ENCODE results near the gene PCNX2. TPM values are rescaled to one million over a fixed set of nuclear protein-coding genes. Genes with fewer than 3 reads are reported as not detected.

The PCNX2 gene
- total and polyA plus RNA-seq, 8 donors: 3.0 to 34.4 (median 9.9) TPM

- WGBS, 5 donors: 90 to 95% (median 93%) methylated on average over 4 of the region's 4 CpGs
- DNase-seq: no peak
- no peaks in the 10 kb centered on the region for H3K9me3 ChIP-seq
- no peak overlapping the region for H3K27ac ChIP-seq
- no peaks in the 10 kb centered on the region for H3K27me3 ChIP-seq
- no peaks in the 10 kb centered on the region for H3K4me1 ChIP-seq
- TF ChIP-seq POLR2AphosphoS5 (IDR thresholded peaks at IDR 0.05) (no peak), EP300 (IDR thresholded peaks at IDR 0.05) (no peak), POLR2A (IDR thresholded peaks at IDR 0.05) (no peak), CTCF (IDR thresholded peaks at IDR 0.05) (no peak)
- intact Hi-C loops (cut with DNase I; ENCODE audit: low total_unique reads): no loop called here
- H3K36me3 ChIP-seq: peaks cover 0 to 5% (median 0%) of the 10 kb centered on the region in 4 donors
- no peak overlapping the region for H3K4me3 ChIP-seq
Observed at GRCh38 chr1:233216009-233216408, 79.5 kb downstream of the PCNX2 start.

GRCh38 chr1:233215135-233215760 is 80.3 kb downstream of the PCNX2 start:
- H3K36me3 ChIP-seq: peaks cover 0 to 1% (median 0%) of the 10 kb centered on the region in 4 donors
- TF ChIP-seq POLR2AphosphoS5 (IDR thresholded peaks at IDR 0.05): no peak
- no peak for TF ChIP-seq POLR2A (IDR thresholded peaks at IDR 0.05)
- TF ChIP-seq EP300 (IDR thresholded peaks at IDR 0.05): no peak
- no peak for TF ChIP-seq CTCF (IDR thresholded peaks at IDR 0.05)
- DNase-seq: no peak
- intact Hi-C loops (cut with DNase I; ENCODE audit: low total_unique reads): no loop called here
- no peak overlapping the region for H3K27ac ChIP-seq
- H3K4me3 ChIP-seq: no peak overlapping the region
- H3K27me3 ChIP-seq: no peaks in the 10 kb centered on the region
- no peaks in the 10 kb centered on the region for H3K9me3 ChIP-seq
- H3K4me1 ChIP-seq: no peaks in the 10 kb centered on the region
- WGBS, 5 donors: 83 to 92% (median 90%) methylated on average over 3 of the region's 3 CpGs

GRCh38 chr1:233211595-233211994 is 83.9 kb downstream of the PCNX2 start:
- TF ChIP-seq POLR2A (IDR thresholded peaks at IDR 0.05): no peak
- 95 to 98% (median 97%) methylated on average over 5 of the region's 5 CpGs for WGBS, 5 donors

GRCh38 chr1:233211106-233211505 is 84.4 kb downstream of the PCNX2 start:
- no peaks in the 10 kb centered on the region for H3K4me1 ChIP-seq
- intact Hi-C loops (cut with DNase I; ENCODE audit: low total_unique reads): no loop called here
- H3K27me3 ChIP-seq: no peaks in the 10 kb centered on the region
- no peaks in the 10 kb centered on the region for H3K9me3 ChIP-seq
- H3K4me3 ChIP-seq: no peak overlapping the region
- WGBS, 5 donors: 78 to 90% (median 86%) methylated on average over 1 of the region's 1 CpG
- H3K36me3 ChIP-seq: peaks cover 0 to 6% (median 2%) of the 10 kb centered on the region in 4 donors
- TF ChIP-seq POLR2A (IDR thresholded peaks at IDR 0.05): no peak
- no peak for TF ChIP-seq POLR2AphosphoS5 (IDR thresholded peaks at IDR 0.05)
- TF ChIP-seq EP300 (IDR thresholded peaks at IDR 0.05): no peak
- no peak for TF ChIP-seq CTCF (IDR thresholded peaks at IDR 0.05)
- no peak for DNase-seq
- no peak overlapping the region for H3K27ac ChIP-seq

More at GRCh38 chr1:233211595-233211994, 83.9 kb downstream of the PCNX2 start:
- no peak for DNase-seq
- H3K27ac ChIP-seq: no peak overlapping the region
- intact Hi-C loops (cut with DNase I; ENCODE audit: low total_unique reads): no loop called here
- no peaks in the 10 kb centered on the region for H3K4me1 ChIP-seq
- H3K27me3 ChIP-seq: no peaks in the 10 kb centered on the region
- H3K36me3 ChIP-seq: peaks cover 0 to 6% (median 2%) of the 10 kb centered on the region in 4 donors
- H3K9me3 ChIP-seq: no peaks in the 10 kb centered on the region
- H3K4me3 ChIP-seq: no peak overlapping the region

- H3K4me3 ChIP-seq: no peak overlapping the region
- H3K4me1 ChIP-seq: no peaks in the 10 kb centered on the region
- WGBS, 5 donors: 73 to 90% (median 88%) methylated on average over 2 of the region's 2 CpGs
- TF ChIP-seq CTCF (IDR thresholded peaks at IDR 0.05) (no peak), POLR2A (IDR thresholded peaks at IDR 0.05) (no peak), EP300 (IDR thresholded peaks at IDR 0.05) (no peak)
- no peaks in the 10 kb centered on the region for H3K27me3 ChIP-seq
- H3K27ac ChIP-seq: no peak overlapping the region
- H3K9me3 ChIP-seq: no peaks in the 10 kb centered on the region
- DNase-seq: no peak
- intact Hi-C loops (cut with DNase I; ENCODE audit: low total_unique reads): no loop called here
- peaks cover 0 to 7% (median 3%) of the 10 kb centered on the region in 4 donors for H3K36me3 ChIP-seq
Observed at GRCh38 chr1:233209481-233209880, 86.0 kb downstream of the PCNX2 start.

Measured in stomach (tissue), 9 donors.